NK-92 treated with Interleukin-12 subunit alpha and Interleukin-12 subunit beta, amount 100 ng/mL, for 24 hours (cell line): ENCODE results near the gene PRR23B.

Experiments
- DNase-seq: peaks from one replicate; lab custom pipeline; 2025; lab: John Stamatoyannopoulos, UW

The PRR23B gene

GRCh38 chr3:138974462-138974861 is 46.3 kb downstream of the PRR23B start:
- no peak for DNase-seq

DNA sequence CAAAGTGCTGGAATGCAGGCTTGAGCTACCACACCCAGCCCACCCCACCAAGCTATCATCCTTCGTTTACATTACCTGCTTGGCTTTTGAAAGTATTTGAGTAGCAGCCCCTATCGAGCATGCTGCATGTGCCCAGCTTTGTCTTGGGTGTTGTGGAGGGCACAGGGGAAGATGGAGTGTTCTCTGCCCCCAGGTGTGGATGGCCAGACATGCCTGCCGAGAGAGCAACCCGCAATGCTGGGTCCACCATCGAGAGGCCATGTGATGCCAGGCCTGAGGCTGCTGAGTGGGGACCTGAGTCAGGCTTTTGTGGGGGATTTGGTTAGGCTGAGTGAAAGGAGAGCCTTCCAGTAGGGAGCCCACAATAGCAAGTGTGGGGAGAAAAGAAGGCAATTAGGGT is 47.8 kb downstream of the PRR23B start:
- no peak for DNase-seq

- no peak for DNase-seq
Observed at GRCh38 chr3:138971766-138972320, 48.9 kb downstream of the PRR23B start.
